ENCODE measurements around the gene OTUD5. TPM values are rescaled to one million over a fixed set of nuclear protein-coding genes. Genes with fewer than 3 reads are reported as not detected.

Gene OTUD5
- total and polyA plus RNA-seq, 2 experiments from 2014 or later = 47.8 to 56.6 TPM

- H3K4me3 ChIP-seq = peak overlapping the region; percentile 70
- peaks cover 6% of the 10 kb centered on the region for H3K36me3 ChIP-seq
- peaks cover 7% of the 10 kb centered on the region for H3K4me1 ChIP-seq (ENCODE audit: low read depth)
- TF ChIP-seq CTCF (IDR thresholded peaks at IDR 0.05; ENCODE audit: low read depth, low read length) = no peak
- DNase-seq (ENCODE audit: low read depth in 1 of 2, low spot score in 1 of 2) = no peak
- no peaks in the 10 kb centered on the region for H3K9me3 ChIP-seq (ENCODE audit: low read depth)
- no peak overlapping the region for H3K27ac ChIP-seq
- H3K27me3 ChIP-seq = no peaks in the 10 kb centered on the region
These were observed 39.1 kb downstream of the OTUD5 start for GRCh38 chrX:48918301-48918642.

GRCh38 chrX:48917139-48918001 is 40.0 kb downstream of the OTUD5 start:
- peaks cover 7% of the 10 kb centered on the region for H3K4me1 ChIP-seq (ENCODE audit: low read depth)
- H3K9me3 ChIP-seq (ENCODE audit: low read depth) = no peaks in the 10 kb centered on the region
- H3K27me3 ChIP-seq = no peaks in the 10 kb centered on the region
- peaks cover 6% of the 10 kb centered on the region for H3K36me3 ChIP-seq
- H3K4me3 ChIP-seq = peak overlapping the region; percentile 70
- peak; percentile 89 to 95 for DNase-seq (ENCODE audit: low read depth in 1 of 2, low spot score in 1 of 2)
- no peak overlapping the region for H3K27ac ChIP-seq
- peak; percentile 89 for TF ChIP-seq CTCF (IDR thresholded peaks at IDR 0.05; ENCODE audit: low read depth, low read length)

GRCh38 chrX:48914593-48915493 is 42.6 kb downstream of the OTUD5 start:
- no peak overlapping the region for H3K27ac ChIP-seq
- no peak for DNase-seq (ENCODE audit: low read depth in 1 of 2, low spot score in 1 of 2)
- no peaks in the 10 kb centered on the region for H3K9me3 ChIP-seq (ENCODE audit: low read depth)
- no peak overlapping the region for H3K4me3 ChIP-seq
- no peaks in the 10 kb centered on the region for H3K27me3 ChIP-seq
- no peak for TF ChIP-seq CTCF (IDR thresholded peaks at IDR 0.05; ENCODE audit: low read depth, low read length)
- H3K4me1 ChIP-seq (ENCODE audit: low read depth) = peaks cover 9% of the 10 kb centered on the region
- peaks cover 6% of the 10 kb centered on the region for H3K36me3 ChIP-seq

- Histone ChIP-seq H3K27ac (no peak overlapping the region), H3K27me3 (no peaks in the 10 kb centered on the region), H3K36me3 (peaks cover 6% of the 10 kb centered on the region), H3K9me3 (ENCODE audit: low read depth) (no peaks in the 10 kb centered on the region), H3K4me1 (ENCODE audit: low read depth) (peaks cover 7% of the 10 kb centered on the region), H3K4me3 (no peak overlapping the region)
- no peak for DNase-seq (ENCODE audit: low read depth in 1 of 2, low spot score in 1 of 2)
- no peak for TF ChIP-seq CTCF (IDR thresholded peaks at IDR 0.05; ENCODE audit: low read depth, low read length)
These were observed 43.6 kb downstream of the OTUD5 start for GRCh38 chrX:48913605-48914366.
